HG02938 (cell line): Measurements from ENCODE around the gene UNC5B.

Source experiments
- ATAC-seq: cut with Tn5 transposase; IDR thresholded peaks from one replicate; pipeline ENCODE4 v1.9.1; 2021; ENCODE audit warnings: mild to moderate bottlenecking, moderate library complexity; ENCODE audit not compliant: unreplicated experiment

Gene UNC5B

DNA sequence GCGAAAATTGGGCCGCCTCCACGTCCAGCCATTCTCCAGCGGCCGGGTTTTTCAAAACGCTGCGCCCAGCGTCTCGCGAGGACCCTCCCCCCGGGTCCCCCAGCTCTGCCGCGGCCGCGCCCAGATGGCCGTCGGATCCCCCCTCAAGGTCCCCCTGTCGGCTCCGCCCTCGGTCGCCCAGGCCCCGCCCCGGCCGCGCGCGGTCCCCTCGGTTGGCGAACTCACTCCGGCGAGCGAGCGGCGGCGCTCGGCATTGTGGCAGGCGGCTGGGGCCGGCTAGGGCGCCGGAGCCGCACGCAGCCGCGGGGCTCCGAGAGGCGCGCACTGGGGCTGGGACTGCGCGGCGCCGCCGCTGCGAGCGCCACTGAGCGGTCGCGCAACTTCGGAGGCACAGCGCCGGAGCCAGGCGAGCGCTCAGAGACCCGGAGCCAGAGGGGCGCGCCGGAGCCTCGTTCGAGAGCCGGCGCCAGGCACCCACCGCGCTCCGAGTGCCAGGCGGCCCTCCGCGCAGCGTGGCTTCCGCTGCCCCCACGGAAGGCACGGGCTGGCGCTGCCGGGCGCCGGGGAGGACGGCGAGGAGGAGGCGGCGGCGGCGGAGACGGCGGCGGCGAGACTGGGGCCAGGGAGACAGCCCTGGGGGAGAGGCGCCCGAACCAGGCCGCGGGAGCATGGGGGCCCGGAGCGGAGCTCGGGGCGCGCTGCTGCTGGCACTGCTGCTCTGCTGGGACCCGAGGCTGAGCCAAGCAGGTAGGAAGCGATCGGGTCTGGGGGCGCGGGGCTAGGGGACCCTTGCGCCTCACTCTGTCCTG is at the start of gene UNC5B:
Gene UNC5B, plus strand, starts transcription at position 253 of the 809 bp plus-strand sequence. Its CDS starts 416 bp downstream, at position 669.
- no peak for ATAC-seq

DNA sequence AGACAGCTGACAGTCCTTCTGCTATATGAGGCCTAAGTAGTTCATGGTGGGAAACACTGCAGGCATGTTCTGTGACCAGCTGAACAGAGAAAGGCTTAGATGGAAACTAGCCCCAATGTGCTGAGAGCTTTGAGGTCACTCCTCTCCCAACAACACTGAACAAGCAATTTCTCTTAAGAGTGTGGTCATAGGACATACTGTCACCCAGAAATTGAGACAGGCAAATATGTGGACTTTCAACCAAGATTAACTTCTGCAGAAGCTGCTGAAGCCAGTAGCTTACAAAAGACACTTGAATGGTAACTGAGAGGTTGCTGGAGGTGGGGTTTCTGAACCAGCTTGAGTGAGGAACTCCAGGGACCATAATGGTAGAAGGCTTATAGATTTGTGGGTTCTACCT is 38.9 kb upstream of the UNC5B start:
- ATAC-seq = no peak

DNA sequence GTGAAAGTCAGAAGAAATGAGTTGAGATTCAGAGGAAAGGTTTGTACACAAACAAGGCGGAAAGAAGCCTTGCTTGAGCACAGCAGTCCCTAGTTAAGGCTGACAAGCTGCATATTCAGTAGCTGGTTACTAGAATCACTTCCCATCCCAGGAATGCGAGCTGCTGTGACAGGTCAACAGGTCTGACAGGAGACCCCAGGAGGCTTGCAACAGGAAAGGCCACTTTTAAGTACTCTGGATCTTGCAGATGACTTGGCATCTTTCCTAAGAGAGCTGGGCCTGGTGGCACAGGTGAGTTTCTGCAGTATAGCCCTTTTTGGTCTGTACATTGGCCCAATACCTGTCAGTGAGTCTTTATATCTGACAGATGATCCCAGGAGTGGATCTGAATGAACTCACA is 35.7 kb upstream of the UNC5B start:
- ATAC-seq = no peak

DNA sequence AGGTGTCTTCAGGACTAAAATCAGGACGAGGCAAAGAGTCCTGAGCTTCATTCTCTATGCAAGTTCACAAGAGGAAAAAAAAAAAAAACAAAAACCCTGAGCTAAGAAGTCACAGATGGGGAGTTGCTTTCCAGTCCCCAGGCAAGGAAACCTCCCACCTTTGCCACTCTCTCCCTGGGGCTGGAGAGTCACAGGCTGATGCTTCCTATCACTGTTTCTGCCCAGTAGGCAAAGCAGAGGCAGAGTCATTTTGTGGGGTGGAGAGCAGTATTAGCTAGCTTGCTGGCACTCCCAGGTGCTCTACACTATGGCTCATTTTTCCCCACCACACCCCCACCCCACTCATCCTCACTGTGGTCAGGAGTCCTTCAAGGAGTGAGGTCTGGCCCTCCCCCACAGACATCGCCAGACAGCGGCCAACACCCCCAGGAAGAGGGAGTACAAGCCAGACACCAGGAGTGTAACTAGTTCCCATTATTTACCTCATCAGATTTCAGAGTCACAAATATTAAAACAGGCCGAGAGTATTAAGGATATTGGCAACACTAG is 34.6 kb upstream of the UNC5B start:
- ATAC-seq = no peak

DNA sequence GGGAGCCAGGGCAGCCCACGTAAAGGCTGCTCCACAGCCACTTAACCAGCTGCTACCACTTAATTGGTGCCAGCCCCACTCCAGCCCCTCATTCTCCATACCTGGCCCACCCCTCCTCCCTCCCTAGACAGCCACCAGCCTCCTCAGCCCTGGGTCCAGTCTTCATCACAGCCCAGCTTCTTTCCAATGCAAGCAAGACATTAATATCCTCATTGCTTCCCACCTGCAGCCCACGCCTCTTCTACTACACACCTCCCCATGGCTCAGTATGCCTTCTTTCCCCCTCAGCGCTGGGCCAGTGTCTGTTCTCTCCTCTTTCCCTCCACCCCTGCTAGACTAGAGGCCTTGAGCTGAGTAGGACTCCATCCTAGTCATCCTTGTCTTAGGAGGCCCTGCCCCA is 33.5 kb upstream of the UNC5B start:
- no peak for ATAC-seq

DNA sequence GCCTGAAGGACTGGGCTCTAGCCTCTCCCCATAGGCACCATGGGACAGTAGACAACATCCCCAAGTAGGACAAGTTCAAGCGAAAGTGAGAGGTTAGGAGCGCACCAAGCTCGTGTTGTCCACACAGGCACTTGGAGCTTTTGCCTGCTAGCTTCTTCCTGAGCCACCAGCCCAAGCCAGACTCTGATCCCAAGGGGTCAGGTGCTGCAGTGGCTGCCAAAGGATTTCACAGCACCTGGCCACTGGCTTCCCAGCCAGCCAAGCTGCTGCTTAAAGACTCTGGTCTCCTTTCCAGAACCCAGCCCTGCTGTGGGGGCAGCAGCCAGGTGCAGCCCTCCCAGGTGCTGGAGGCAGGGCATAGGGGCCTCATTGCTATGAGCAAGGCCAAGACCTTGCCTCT is 33.0 kb upstream of the UNC5B start:
- ATAC-seq = no peak

DNA sequence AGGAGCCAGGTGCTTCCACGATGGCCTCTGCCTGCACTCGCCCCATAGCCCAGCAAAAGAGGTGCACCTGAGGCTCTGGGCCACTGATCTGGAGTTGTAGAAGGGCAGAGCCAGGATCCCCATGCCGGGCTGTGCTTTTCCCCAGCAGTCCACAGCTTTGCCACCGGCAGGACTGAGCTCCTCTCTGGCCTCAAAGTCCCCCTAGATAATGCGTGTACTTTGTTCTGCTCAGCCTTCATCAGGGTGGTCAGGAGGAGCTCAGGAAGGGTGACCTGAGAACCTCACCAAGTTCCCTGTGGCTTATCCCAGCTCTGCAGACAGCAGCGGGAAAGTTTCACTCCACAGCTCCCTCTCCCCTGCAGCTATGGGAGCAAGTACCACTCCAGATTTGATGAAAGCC is 27.9 kb upstream of the UNC5B start:
- no peak for ATAC-seq

DNA sequence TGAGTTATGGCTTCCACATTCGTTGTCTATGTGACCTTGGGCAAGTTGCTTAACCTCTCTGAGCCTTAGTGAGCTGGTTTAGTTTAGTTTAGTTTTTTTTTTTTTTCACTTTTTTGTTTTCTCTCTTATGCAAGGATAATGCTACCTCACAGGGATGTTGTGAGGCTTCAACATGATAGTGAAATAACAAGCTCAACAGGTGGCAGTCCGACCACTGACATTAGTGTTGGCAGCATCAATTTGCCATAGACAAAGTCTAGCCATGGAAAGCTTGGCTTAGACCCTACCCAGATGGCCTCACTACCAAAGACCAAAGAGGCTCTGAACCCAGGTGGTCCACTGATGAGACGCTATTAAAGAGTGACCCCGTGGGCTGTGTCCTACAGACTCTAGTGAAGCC is 27.2 kb upstream of the UNC5B start:
- ATAC-seq = no peak

DNA sequence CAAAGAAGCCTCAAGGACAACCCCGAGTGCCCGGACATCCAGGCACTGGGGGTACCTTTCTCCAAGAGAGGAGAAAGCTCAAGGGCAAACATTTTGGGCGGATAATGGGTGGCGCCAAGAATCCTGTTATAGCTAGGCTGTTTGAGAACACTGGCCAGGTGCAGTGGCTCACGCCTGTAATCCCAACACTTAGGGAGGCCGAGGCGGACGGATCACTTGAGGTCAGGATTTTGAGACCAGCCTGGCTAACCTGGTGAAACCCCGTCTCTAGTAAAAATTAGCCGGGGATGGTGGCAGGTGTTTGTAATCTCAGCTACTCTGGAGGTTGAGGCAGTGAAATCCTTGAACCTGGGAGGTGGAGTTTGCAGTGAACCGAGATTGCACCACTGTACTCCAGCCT is 25.2 kb upstream of the UNC5B start:
- no peak for ATAC-seq

DNA sequence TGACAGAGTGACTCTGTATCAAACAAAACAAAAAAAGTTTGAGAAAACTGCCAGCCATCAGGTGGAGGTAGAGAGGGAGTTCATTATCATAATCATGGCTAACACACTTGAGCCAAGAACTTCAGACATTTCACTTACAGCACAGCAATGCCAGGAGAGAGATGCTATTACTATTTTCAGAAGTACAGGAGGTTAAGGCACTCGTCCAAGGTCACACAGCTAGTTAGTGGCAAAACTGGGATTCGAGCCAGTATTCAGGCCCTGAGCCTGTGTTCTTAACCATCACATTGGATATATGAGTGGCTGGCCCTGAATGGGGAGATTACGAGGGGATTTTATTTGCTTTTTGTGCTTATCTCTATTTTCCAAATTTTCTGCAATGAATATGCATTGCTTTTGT is 24.8 kb upstream of the UNC5B start:
- ATAC-seq = no peak

DNA sequence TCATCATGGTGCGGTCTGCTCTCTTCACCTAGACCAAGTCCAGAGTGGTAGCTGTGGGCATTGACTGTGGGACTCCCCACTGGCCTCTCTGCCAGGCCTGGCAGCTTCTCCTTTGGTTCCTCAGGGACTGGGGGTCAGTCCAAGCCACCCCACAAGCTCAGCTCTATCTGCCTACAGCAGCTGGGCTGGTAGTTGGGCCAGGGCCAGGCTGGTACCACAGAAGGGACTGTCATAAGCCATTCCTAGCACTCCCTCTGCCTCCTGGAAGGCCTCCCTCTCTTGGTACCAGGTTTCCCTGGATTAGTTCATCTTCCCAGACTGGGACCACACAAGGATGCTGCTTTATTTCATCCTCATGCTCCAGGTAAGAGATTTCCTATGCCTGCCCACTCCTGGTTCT is 24.2 kb upstream of the UNC5B start:
- ATAC-seq = no peak

DNA sequence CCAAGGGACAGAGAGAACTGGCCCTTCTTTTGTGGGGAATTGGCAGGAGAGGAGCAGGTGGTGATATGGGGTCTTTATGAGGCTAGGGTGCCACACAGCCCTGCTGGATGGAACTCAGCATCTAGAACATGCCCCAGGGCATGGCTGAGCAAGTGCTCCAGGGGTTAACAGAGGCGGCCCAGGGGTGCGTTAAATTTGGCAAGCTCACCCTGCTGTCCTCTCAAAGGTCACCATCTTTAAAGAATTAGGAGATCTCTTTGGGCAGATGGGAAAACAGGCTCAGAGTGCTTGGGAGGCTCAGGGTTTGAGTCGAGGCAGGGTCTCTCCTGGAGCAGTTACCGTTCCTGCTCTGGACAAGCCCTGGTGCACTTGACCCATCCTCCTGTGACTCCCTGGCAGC is 21.4 kb upstream of the UNC5B start:
- ATAC-seq = no peak

DNA sequence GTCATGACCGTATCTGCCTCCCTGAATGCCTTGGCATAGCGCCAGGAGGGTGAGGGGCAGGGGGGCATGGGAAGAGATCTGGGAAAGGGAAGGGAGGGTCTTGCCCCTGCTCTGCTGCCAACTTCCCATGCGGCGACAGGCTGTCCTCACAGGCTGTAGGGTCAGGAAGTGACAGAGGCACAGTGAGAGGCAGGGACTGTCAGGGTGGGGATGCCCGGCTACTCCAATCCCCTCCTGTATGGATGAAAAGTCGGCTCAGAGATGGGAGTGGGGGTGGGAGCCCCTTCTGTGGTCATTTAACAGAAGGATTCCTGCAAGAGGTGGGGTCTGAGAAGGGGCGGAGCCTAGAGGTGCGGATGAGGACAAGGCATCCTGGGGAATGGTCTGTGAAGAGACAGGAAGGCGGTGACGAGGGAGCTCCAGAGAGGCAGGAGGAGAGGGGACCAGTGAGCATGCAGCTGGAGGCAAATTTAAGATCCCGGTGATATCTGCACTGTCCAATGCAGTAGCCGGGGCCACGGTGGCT is 20.8 kb upstream of the UNC5B start:
- no peak for ATAC-seq

DNA sequence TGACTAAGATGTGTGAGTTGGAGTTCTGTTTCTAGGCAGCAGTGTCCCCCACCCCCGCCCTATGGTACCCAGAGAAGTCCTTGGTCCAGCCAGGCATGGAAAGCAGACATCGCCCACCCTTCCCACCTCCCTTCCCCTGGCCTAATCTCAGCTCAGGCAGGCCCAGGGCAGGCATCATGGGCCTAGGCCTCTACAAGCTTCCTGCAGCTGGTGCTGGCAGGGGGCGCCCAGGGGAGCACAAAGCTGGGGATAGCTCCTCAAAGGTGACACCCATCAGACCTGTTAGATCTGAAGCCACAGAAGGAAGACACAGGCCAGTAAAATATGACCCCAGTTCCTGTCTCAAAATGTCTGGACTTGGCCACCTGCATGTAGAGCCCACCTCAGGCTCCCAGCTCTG is 18.9 kb upstream of the UNC5B start:
- no peak for ATAC-seq

DNA sequence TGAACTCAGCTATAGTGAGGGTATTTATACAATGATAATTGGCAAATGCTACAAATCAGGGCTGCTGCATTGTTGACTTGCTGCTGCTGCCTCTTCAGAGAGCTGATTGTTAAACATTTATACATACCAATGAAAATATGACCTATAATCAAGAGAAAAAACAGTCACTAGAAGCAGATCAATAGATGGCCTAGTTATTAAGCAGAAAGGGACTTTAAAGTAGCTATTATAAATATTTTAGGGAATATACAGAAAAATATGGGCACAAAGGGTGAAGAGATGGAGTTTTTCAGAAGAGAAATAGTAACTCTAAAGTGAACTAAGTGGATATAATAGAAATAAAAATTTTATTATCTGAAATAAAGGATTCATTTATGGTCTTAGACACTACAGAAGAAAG is 14.4 kb upstream of the UNC5B start:
- ATAC-seq = no peak

DNA sequence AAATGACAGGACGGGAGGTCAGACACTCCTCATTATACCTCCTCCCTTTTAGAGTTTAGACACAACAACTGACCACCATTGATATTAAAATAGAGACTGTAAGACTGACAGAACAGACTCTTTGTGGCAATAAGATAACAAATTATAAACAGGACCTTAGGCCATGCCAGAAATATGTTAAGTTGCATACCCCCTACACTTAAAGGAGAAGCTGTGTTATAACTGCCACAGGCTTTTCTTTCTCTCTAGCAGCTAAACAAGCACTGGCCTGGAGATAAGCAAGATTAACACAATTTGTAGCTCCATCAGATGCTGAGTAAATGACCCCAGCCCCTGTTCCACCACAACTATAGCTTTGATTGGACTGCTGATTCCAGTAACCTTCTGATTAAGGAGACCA is 10.5 kb upstream of the UNC5B start:
- ATAC-seq = no peak

DNA sequence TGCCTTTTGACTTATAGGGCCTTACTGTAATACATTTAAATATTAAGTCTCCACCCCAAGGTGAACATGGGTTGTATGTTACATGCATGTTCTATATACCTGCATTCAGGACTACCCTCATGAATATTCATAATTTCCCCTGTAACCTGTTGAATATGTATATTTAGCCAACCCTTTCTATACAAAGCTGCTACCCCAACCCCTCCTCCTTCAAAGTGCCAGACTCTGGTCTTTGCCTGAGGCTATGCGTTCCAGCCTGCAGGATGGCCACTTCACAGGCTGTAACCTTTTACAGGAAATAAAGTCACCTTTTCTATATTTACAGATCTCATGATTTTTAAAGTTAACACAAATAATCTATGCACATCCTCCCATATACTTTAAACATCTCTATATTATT is 10.1 kb upstream of the UNC5B start:
- no peak for ATAC-seq

DNA sequence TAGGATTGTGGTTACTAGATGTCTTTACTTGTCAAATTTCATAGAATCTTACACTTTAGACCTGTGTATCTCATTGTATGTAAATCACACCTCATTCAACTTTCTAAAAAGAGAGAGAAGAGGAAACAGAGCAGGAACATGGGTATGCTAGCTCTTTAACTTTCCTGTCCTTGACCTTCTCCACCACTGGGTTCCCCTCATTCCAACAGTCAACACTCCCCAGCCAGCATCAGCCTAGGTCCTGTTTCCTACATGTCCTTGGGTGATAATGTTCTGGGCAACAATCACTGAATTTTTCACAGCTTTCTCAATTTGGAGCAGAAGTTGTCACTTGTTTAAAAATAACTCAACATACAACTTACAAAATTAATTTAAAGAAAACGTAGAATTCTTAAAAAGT is 9.2 kb upstream of the UNC5B start:
- no peak for ATAC-seq

DNA sequence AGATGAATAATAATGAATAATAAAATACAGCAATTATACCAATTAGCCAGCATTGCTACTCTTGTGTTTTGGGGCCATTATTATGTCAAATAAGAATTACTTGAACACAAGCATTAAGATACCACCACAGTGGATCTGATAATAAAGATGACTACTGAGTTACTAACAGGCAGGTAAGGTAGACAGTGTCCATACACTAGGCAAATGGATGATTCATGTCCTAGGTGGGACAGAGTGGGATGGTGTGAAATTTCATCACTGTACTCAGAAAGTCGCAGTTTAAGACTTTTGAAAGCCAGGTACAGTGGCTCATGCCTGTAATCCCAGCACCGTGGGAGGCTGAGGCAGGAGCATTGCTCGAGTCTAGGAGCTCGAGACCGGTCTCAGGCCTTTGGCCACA is 8.7 kb upstream of the UNC5B start:
- no peak for ATAC-seq

DNA sequence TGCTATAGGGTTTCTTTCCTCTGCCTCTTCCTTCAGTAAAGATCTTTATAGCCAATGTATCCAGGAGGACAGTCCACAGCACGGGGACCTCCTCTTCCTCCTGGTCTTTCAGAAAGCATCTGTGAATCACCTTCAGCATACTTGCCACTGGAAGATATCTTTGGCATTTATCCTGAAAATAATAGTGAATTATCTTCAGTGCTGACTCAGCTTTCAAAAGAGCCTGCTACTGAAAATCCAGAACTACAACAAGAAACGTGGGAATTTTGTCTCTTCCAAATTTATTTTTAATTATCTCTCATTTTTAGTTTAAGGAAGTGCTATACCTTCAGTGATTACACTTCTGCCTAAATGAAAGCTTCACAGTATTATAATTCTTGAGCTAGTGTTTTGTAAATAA is 7.6 kb upstream of the UNC5B start:
- no peak for ATAC-seq

DNA sequence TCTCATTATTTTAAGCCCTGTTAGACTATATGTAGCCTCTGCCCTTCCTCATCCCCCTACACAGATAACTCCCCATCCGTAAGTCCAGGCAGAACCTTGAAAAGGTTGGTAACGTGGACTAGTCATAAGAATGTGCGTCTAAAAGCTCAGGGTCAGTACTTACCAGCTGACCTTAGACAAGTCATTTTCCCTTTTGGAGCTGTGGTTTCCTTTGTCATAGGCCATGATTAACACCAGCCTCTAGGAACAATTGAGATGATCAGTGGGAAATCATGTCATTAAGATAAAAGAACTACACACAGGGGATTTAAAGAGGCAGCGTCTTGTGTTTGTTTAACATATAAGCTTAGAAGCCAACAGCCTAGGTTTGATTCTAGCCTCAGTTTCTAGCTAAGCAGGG is 6.9 kb upstream of the UNC5B start:
- no peak for ATAC-seq

DNA sequence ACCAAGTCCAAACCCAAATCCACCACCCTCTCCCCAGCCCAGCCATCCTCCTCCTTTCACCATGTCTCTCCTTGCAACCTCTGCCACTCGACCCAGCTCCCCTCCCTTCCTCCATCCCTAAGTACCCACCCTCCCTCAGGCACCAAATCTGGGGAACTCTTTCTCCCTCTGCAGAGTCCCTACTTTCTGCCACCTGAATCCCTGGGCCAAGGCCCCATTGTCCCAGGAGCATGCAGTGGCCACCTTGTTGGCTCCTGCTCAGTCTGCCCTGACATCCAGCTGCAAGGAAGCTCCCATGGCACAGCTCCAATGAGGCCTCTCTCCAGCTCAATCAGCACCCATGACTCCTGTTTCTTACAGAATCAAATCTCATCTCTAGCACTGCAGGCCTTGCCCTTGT is 5.5 kb upstream of the UNC5B start:
- no peak for ATAC-seq

DNA sequence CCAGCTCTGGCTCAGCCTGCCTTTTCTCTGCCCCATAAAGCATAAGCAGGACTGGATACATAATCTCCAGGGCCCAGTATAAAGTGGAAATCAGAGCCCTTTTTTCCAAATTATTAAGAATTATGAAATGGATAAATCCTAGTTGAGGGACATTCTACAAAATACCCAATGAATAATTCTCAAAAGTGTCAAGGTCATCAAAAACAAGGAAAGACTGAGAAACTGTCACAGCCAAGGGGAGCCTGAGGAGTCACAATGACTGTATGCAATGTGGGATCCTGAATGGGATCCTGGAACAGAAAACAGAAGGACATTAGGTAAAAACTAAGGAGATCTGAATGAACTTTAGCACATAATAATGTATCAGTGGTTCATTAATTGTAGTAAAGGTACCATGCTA is 4.8 kb upstream of the UNC5B start:
- no peak for ATAC-seq
